Stimulated activated CD4-positive, alpha-beta T cell treated with anti-CD3 and anti-CD28 coated beads, Interleukin-15, amount 100 ng/mL, for 1 hour (primary cell): ENCODE measurements around the gene RFX4.

ENCODE experiments used
- DNase-seq, 2 donors: peaks; one replicate each; pipeline ENCODE4 v3.0.0-alpha.2; 2020; ENCODE audit warnings: low read depth in 1 of 2, low spot score in 1 of 2

Gene RFX4

DNA sequence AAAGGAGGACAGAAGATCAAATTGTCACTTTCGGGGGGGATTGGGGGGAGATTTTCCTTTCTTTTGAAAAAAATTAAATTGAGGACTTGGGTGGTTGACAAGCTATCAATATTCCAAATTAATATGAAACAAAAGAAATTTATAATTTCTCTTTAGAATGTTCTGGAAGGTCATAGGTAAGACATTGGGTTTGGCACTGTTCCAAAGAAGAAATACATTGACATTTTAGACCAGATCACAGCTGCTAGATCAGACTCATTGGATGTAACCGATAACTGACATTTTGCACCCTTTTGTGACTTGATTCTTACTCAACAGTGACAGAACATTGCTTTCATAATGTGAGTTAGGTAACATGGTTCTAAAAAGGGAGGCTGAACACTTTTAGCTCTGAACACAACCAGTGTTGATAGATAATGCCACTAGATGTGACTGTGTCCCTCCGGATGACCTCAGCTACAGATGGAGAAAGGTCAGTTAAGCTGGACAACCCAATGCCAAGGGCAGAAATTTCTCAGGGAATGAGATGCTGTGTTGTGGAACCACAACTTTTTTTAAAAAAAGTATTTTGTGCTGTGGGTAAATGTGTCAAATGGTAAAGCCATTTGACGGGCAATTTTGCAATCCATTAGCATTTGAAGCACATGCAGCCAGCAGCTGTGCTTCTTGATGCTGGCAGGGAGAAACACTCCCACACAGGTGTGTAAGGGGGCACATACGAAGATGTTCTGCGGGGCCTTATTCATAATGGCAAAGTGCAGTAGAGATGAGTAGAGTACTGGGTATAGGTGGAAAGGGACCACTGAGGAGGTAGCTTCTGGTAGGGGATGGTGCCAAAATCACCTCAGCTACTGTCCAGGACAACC, 62.9 kb downstream of the RFX4 start:
- DNase-seq: no peak

DNA sequence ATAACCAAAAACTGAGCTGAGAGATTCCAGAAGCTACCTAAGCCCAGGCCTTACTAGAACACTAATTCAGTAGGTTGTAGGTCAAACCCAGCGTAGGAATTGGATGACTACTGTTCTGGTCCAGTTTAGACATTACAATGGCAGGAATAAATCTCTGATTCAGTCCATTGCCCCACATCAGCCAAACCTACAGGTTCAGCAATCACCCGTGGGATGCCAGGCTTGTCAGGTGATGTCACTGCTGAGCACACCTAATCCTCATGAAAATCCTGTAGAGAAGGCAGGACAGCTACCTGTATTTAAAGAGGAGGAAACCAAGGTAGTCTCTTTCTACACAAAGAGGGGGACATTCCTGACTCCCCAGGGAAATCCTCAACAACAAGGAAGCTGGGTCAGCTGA, 63.7 kb downstream of the RFX4 start:
- DNase-seq: no peak

- DNase-seq: no peak
Observed at GRCh38 chr12:106647793-106648514, 65.2 kb downstream of the RFX4 start.

- no peak for DNase-seq
Observed at GRCh38 chr12:106648736-106649135, 65.9 kb downstream of the RFX4 start.

GRCh38 chr12:106651552-106651951, 68.7 kb downstream of the RFX4 start:
- no peak for DNase-seq

DNA sequence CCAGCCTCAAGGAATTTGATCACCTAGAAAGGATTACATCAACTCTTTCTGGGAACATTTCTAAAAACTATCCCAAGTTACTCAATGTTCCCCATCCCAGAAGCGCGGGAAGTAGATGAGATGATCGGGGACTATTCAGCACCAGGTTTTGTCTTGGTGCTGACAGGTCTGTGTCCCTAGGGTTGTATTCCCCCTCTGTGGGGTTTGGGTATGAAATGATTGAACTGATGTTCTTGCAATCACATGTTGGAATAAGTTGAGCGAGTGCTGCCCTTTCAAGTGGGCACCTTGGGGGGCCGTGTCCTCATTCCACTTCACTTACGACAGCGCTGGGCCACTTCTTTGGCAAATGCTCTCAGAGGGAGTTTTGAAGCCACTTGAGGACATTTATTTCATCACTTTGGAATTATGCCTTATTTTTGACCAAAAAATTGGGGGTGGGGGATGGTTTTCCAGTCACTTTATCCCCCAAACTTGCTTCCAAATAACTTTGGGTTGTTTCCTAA, 69.8 kb downstream of the RFX4 start:
- DNase-seq: no peak

DNA sequence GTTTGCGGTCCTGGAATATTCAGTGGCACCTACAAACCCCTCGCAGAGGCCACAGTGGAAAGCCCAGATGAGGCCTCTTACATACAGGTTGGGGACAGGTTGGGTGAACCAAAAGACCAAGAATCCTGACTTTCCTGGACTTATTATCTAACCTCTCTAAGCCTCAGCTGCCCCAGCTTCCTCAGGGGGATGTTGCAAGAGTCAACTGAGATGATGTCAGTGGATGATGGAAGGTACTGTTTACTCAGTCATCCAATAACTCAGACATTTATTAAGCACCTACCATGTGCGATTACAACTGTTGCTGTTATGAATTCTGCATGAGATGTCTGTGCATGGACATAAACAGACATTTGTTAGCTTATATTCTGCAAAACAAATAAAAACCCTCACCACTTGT, 72.8 kb downstream of the RFX4 start:
- DNase-seq: no peak

- DNase-seq: no peak
Observed at GRCh38 chr12:106657488-106657887, 74.7 kb downstream of the RFX4 start.

- DNase-seq: no peak
Observed at GRCh38 chr12:106663385-106663784, 80.6 kb downstream of the RFX4 start.

DNA sequence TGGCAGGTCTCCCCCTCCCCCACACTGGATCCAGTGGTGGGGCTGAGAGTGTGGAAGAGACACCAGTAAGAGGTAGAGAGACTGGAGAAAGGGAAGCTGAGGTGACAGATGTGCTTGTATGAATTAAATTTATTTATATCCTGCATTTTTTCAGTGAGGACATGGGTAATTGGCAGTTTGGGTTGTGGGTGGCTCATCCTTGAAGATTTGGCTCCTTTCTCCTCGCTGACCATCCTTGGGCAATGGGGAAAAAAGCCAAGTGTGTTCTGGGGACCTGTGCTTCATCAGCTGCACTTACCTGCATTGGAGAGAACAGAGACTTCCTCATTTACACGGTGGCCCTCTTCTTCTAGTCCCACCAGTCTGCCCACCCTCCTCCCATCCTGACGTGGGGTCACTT, 86.4 kb downstream of the RFX4 start:
- DNase-seq: no peak

DNA sequence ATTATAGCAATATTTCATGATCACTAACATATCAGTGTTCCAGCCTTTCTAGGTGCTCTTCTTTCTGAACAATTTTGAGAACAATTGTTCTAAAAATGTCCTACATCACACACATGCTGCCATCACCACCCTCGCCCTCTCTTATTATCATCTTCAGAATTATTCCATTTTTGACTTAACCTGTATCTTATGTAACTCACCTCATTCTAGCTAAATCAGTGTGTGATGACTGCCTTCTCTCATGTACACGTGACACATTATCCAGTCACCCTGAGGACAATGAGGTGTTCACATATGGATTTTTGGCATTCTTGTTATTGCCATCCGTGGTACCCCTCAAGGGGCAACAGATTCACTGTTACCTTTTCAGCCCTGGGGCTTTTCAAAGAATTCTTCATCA, 87.3 kb downstream of the RFX4 start:
- no peak for DNase-seq

DNA sequence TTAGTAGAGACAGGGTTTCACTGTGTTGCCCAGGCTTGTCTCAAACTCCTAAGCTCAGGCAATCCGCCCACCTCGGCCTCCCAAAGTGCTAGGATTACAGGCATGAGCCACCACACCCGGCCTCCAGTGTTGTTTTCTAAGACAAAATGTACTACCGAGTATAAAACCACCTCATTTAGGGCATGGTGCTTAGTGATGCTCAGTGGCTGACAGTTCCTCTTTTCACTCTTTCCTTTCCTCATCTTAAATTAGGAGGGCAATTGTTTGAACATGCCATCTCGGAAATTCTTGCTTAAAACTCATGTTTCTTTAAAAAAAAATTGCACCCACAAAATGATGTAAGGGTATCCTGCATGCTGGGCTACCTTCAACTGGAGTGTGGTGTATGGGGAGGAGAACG, 89.0 kb downstream of the RFX4 start:
- no peak for DNase-seq

DNA sequence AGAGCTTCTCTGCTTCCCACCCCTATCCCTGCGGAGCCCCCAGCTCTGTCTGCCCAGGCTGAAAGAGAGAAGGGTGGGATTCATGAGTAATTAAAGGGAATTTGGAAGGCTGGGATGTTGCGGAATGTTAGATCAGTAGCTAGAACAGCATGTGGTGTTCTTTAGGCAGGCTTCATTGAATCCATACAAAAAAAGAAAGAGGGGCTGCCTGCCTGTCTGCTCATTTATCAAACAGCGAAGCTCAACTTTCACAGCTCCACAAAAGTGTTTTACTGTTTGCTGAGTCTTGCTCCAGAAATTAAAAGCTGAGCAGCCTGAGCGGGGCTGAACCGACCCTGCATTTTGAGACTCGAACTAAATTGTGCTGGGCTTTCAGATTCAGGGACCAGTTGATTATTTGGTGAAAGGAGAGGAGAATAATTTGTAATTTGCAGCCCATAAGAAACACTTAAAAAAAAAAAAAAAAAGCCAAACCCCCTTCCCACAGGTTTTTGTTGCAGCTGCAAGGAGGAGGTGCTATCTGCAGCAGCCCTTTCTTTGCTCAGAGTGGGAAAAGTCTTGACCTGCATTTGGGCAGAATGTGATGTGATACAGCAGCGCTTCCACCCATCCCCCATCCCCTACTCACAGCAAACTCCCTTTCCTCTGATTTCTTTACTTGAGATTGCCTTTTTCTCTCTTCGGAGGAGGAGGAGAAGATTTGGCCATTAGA, 89.7 kb downstream of the RFX4 start:
- no peak for DNase-seq

- no peak for DNase-seq
Observed at GRCh38 chr12:106673141-106673540, 90.3 kb downstream of the RFX4 start.

DNA sequence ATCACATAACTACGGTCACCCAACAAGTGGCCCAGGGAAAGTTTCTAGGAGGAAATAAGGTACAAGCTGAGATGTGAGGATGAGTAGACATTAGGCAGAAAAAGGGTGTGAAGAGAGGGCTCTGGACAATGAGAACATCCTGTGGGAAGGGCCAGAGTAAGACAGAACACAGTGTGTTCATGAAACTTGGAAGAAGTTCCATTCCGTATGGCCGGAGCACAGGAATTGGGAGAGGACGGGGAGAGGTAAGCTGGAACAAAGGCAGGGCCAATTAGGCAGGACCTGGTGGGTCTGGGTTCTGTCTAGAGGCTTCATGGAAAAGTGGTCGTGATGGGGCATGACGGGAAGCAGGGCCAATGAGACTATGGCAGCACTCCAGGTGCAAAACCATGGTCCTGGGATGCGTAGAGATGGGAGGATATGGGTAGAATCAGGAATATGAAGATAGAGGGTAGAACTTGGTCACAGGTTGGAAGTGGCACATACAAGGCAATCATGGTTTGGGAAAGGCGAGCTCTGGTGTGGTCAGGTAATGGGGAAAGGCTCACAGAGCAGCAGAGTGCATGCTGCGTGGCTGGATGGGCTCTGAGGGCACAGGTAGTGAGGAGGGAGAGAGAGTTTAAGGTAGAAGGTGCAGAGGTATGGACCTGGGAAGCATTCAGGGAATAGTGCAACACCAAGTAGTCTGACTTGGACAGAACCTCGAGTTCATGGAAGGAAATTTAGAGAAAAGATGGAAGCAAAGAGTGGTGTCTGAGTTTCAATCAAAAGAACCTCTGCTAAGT, 93.0 kb downstream of the RFX4 start:
- no peak for DNase-seq

GRCh38 chr12:106679574-106679973, 96.8 kb downstream of the RFX4 start:
- DNase-seq: no peak

- no peak for DNase-seq
Observed at GRCh38 chr12:106680280-106680679, 97.5 kb downstream of the RFX4 start.

GRCh38 chr12:106681210-106681609, 98.4 kb downstream of the RFX4 start:
- DNase-seq: no peak

GRCh38 chr12:106682594-106683234, 99.9 kb downstream of the RFX4 start:
- no peak for DNase-seq

DNA sequence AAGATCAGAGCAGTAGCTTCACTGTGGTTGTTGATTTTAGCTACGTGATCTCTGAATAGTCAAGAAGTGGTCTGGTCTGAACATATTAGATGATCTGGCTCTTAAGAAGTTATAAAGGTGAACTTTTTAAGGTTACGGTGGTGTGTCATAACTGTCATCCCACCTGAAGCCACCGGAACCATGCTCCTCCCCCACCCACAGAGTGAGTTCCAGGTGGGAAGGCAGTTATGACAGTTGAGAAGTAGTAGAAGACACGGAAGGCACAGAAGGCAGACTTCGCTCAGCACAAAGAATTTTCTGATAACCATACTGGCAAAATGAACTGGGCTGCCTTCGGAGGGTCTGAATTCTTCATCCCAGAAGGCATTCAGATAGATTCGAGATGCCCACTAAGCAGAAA, 101.7 kb downstream of the RFX4 start:
- no peak for DNase-seq
